Neural progenitor cell (in vitro differentiated cells): ENCODE measurements around the gene NRG3. TPM values are rescaled to one million over a fixed set of nuclear protein-coding genes. Genes with fewer than 3 reads are reported as not detected.

ENCODE experiments used
- DNase-seq: peaks from one replicate; pipeline ENCODE4 v3.0.0-alpha.2; 2016; ENCODE audit warnings: low spot score
- H2AFZ ChIP-seq: fragments of 200-600 bp; sonication (generic); replicated peaks from 2 replicates; pipeline ENCODE4 v1.6.1; 2016; ENCODE audit warnings: antibody characterized with exemption
- H3F3A ChIP-seq: fragments of 200-600 bp; sonication (generic); 2 replicates; pipeline ENCODE4 v1.6.1; 2016; ENCODE audit warnings: antibody characterized with exemption, low read depth
- H3K27ac ChIP-seq: fragments of 200-600 bp; sonication (generic); 2 replicates; pipeline ENCODE4 v1.5.1; 2016; ENCODE audit warnings: mild to moderate bottlenecking
- H3K27me3 ChIP-seq: fragments of 200-600 bp; sonication (generic); 2 replicates; pipeline ENCODE4 v1.6.1; 2016; ENCODE audit warnings: mild to moderate bottlenecking, moderate library complexity
- H3K36me3 ChIP-seq: fragments of 200-600 bp; sonication (generic); 2 replicates; pipeline ENCODE4 v1.5.1; 2016
- H3K4me1 ChIP-seq: fragments of 200-600 bp; sonication (generic); 2 replicates; pipeline ENCODE4 v1.6.1; 2016; ENCODE audit warnings: mixed run types
- H3K4me2 ChIP-seq: fragments of 200-600 bp; sonication (generic); 2 replicates; pipeline ENCODE4 v1.6.1; 2016
- H3K4me3 ChIP-seq: fragments of 200-600 bp; sonication (generic); 2 replicates; pipeline ENCODE4 v1.5.1; 2016
- H3K79me2 ChIP-seq: fragments of 200-600 bp; sonication (generic); 2 replicates; pipeline ENCODE4 v1.6.1; 2016; ENCODE audit warnings: low read depth
- H3K9ac ChIP-seq: fragments of 200-600 bp; sonication (generic); 2 replicates; pipeline ENCODE4 v1.6.1; 2016
- H3K9me3 ChIP-seq: fragments of 200-600 bp; sonication (generic); 2 replicates; pipeline ENCODE4 v1.5.1; 2016; ENCODE audit warnings: low read depth
- H4K20me1 ChIP-seq: fragments of 200-600 bp; sonication (generic); 2 replicates; pipeline ENCODE4 v1.6.1; 2016; ENCODE audit warnings: low read depth
- H3K27ac Mint-ChIP-seq: 3 replicates; pipeline ENCODE4 v1.8.0; 2021; ENCODE audit warnings: mixed read lengths
- H3K27me3 Mint-ChIP-seq: 2 replicates; pipeline ENCODE4 v1.8.0; 2022; ENCODE audit warnings: low read depth, mild to moderate bottlenecking, inconsistent platforms, moderate library complexity, mixed read lengths; ENCODE audit not compliant: insufficient read depth
- H3K36me3 Mint-ChIP-seq: 3 replicates; pipeline ENCODE4 v1.8.0; 2021; ENCODE audit warnings: mixed read lengths
- H3K4me1 Mint-ChIP-seq: 3 replicates; pipeline ENCODE4 v1.8.0; 2021; ENCODE audit warnings: mixed read lengths
- H3K4me3 Mint-ChIP-seq: 3 replicates; pipeline ENCODE4 v1.8.0; 2021; ENCODE audit warnings: mild to moderate bottlenecking, moderate library complexity, mixed read lengths
- H3K9me3 Mint-ChIP-seq: 3 replicates; pipeline ENCODE4 v1.8.0; 2020; ENCODE audit warnings: mixed read lengths
- EZH2 ChIP-seq: fragments of 200-600 bp; sonication (generic); IDR thresholded peaks from 2 replicates; pipeline ENCODE4 v1.6.1; 2017; ENCODE audit warnings: antibody characterized with exemption, mild to moderate bottlenecking, moderate library complexity
- EZH2phosphoT487 ChIP-seq: fragments of 200-600 bp; sonication (generic); IDR thresholded peaks from 2 replicates; pipeline ENCODE4 v1.6.1; 2017; ENCODE audit warnings: antibody characterized with exemption
- total RNA-seq: library from RNA; depleted of rRNA; stranded (reverse); fragments of >200 nt; gene quantifications from 2 replicates; pipeline ENCODE4 v1.2.3, GENCODE V29; 2015; ENCODE audit warnings: low replicate concordance
- TF ChIP-seq, protein P1 (sequence below): fragments of 200-600 bp; sonication (generic); IDR thresholded peaks from 2 replicates; pipeline ENCODE4 v1.5.1; 2017; ENCODE audit warnings: antibody characterized with exemption, mild to moderate bottlenecking

NRG3 gene
- total RNA-seq, 1 donor from 2014 or later, result 1.9 TPM

DNA sequence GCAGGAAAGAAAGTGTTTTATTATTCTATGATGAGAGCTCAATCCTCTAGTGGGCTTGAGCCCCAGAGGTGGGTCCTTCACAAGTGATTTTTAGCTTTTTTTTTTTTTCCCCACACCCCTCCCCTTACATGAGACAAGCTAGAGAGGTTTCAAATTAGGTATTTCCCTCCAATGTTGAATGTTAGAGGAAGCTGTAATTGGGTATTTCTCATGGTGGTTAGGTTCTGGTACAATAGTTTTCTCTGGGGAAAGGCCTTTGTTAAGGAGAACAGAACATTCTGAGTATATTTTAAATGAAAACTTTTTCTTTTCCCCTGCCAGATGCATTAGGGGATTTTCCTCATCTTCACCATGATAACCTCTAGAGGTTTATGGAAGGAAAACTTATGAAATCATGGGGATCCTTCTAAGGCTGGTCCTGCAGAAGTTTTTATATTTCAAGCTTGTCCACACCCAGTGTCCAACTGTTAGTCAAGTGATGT lies 1039.7 kb downstream of the NRG3 start:
- H3K36me3 ChIP-seq, result no peaks in the 10 kb centered on the region
- H3K27ac ChIP-seq, result no peak overlapping the region
- no peak overlapping the region for H3K9ac ChIP-seq
- H3K4me2 ChIP-seq, result no peak overlapping the region
- H3K9me3 Mint-ChIP-seq, result peaks cover 3% of the 10 kb centered on the region
- H3K4me3 Mint-ChIP-seq, result no peak overlapping the region
- no peaks in the 10 kb centered on the region for H3K4me1 ChIP-seq
- no peaks in the 10 kb centered on the region for H3K79me2 ChIP-seq
- no peaks in the 10 kb centered on the region for H3K27me3 Mint-ChIP-seq
- H3K4me1 Mint-ChIP-seq, result peaks cover 9% of the 10 kb centered on the region
- no peak overlapping the region for H3K4me3 ChIP-seq
- no peaks in the 10 kb centered on the region for H3K36me3 Mint-ChIP-seq
- TF ChIP-seq, protein P1, sequence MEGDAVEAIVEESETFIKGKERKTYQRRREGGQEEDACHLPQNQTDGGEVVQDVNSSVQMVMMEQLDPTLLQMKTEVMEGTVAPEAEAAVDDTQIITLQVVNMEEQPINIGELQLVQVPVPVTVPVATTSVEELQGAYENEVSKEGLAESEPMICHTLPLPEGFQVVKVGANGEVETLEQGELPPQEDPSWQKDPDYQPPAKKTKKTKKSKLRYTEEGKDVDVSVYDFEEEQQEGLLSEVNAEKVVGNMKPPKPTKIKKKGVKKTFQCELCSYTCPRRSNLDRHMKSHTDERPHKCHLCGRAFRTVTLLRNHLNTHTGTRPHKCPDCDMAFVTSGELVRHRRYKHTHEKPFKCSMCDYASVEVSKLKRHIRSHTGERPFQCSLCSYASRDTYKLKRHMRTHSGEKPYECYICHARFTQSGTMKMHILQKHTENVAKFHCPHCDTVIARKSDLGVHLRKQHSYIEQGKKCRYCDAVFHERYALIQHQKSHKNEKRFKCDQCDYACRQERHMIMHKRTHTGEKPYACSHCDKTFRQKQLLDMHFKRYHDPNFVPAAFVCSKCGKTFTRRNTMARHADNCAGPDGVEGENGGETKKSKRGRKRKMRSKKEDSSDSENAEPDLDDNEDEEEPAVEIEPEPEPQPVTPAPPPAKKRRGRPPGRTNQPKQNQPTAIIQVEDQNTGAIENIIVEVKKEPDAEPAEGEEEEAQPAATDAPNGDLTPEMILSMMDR, result no peak
- no peak for TF ChIP-seq EZH2
- TF ChIP-seq EZH2phosphoT487, result no peak
- H3F3A ChIP-seq, result no peaks in the 10 kb centered on the region
- H3K27me3 ChIP-seq, result no peaks in the 10 kb centered on the region
- no peak overlapping the region for H3K27ac Mint-ChIP-seq
- DNase-seq, result no peak
- no peak overlapping the region for H2AFZ ChIP-seq
- H3K9me3 ChIP-seq, result no peaks in the 10 kb centered on the region
- no peaks in the 10 kb centered on the region for H4K20me1 ChIP-seq

- no peak overlapping the region for H2AFZ ChIP-seq
- Mint-ChIP-seq H3K9me3 (peaks cover 6% of the 10 kb centered on the region), H3K4me3 (no peak overlapping the region), H3K4me1 (peaks cover 9% of the 10 kb centered on the region), H3K27me3 (no peaks in the 10 kb centered on the region), H3K36me3 (no peaks in the 10 kb centered on the region), H3K27ac (no peak overlapping the region)
- H3K27me3 ChIP-seq, result no peaks in the 10 kb centered on the region
- H3K36me3 ChIP-seq, result no peaks in the 10 kb centered on the region
- no peak overlapping the region for H3K4me2 ChIP-seq
- H3K9me3 ChIP-seq, result no peaks in the 10 kb centered on the region
- no peaks in the 10 kb centered on the region for H3K4me1 ChIP-seq
- no peak overlapping the region for H3K4me3 ChIP-seq
- no peaks in the 10 kb centered on the region for H3F3A ChIP-seq
- no peaks in the 10 kb centered on the region for H3K79me2 ChIP-seq
- no peaks in the 10 kb centered on the region for H4K20me1 ChIP-seq
- TF ChIP-seq, protein P1, result no peak
- TF ChIP-seq EZH2phosphoT487 (no peak), EZH2 (no peak)
- no peak overlapping the region for H3K9ac ChIP-seq
- no peak overlapping the region for H3K27ac ChIP-seq
- no peak for DNase-seq
Measured at GRCh38 chr10:82916941-82917340, 1041.9 kb downstream of the NRG3 start.

DNA sequence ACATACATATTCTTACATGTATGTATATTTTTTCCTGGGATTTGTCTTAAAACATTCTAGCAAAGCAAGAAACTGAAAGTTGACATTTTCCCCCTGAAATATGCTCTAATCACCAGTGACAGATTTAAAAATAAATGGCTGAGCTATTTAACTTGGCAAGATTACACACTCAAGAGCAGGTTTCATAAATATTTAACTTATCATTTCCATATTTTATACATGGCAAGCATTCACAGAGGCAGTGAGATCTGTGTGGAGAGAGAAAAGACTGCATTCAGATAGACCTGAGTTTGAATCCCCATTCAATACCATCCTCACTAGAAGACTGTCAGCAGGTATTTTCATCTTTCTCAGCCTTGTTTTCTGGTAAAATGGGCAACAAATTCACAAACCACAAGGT lies 1043.0 kb downstream of the NRG3 start:
- Mint-ChIP-seq H3K9me3 (peaks cover 6% of the 10 kb centered on the region), H3K4me1 (peaks cover 9% of the 10 kb centered on the region), H3K27me3 (no peaks in the 10 kb centered on the region), H3K36me3 (no peaks in the 10 kb centered on the region), H3K27ac (no peak overlapping the region), H3K4me3 (no peak overlapping the region)
- DNase-seq, result no peak
- no peak overlapping the region for H3K4me3 ChIP-seq
- H3K4me1 ChIP-seq, result no peaks in the 10 kb centered on the region
- no peak overlapping the region for H3K9ac ChIP-seq
- no peak overlapping the region for H3K4me2 ChIP-seq
- H3F3A ChIP-seq, result no peaks in the 10 kb centered on the region
- TF ChIP-seq EZH2phosphoT487 (no peak), EZH2 (no peak)
- TF ChIP-seq, protein P1, result no peak
- no peaks in the 10 kb centered on the region for H3K9me3 ChIP-seq
- H4K20me1 ChIP-seq, result no peaks in the 10 kb centered on the region
- H2AFZ ChIP-seq, result no peak overlapping the region
- no peaks in the 10 kb centered on the region for H3K27me3 ChIP-seq
- no peak overlapping the region for H3K27ac ChIP-seq
- no peaks in the 10 kb centered on the region for H3K36me3 ChIP-seq
- H3K79me2 ChIP-seq, result no peaks in the 10 kb centered on the region
